H1 (cell line): ENCODE measurements around the gene SHCBP1L. TPM values are rescaled to one million over a fixed set of nuclear protein-coding genes. Genes with fewer than 3 reads are reported as not detected.

ENCODE experiments used
- CTCF ChIA-PET: fragments of 300-600 bp; sonication (Branson Sonifier 250); formaldehyde crosslinking; loops from one replicate; lab custom pipeline; 2021; ENCODE audit not compliant: partially characterized antibody; lab: Charles Lee
- POLR2A ChIA-PET: fragments of 300-600 bp; sonication (Branson Sonifier 250); formaldehyde crosslinking; loops from one replicate; lab custom pipeline; 2021; ENCODE audit warnings: inconsistent platforms; ENCODE audit not compliant: partially characterized antibody; lab: Charles Lee
- DNase-seq, 2 experiments: peaks; one replicate each; pipeline versions ENCODE4 v3.0.0 to v3.0.0-alpha.2; 2010 to 2022; ENCODE audit warnings: low spot score in 2 of 2, low read depth in 1 of 2, mixed read lengths in 1 of 2
- FAIRE-seq: peaks from 2 replicates; lab custom pipeline; 2011; peaks lifted over from hg19 to GRCh38; lab: Jason Lieb, UNC
- H2AFZ ChIP-seq: 2 replicates; pipeline ENCODE4 v1.8.1; 2012; ENCODE audit warnings: low read length, inconsistent platforms
- H2AK5ac ChIP-seq: 2 replicates; pipeline ENCODE4 v1.6.1; 2013; ENCODE audit warnings: low read depth, low read length
- H2BK120ac ChIP-seq: replicated peaks from 2 replicates; pipeline ENCODE3; 2013; ENCODE audit warnings: low read depth, low read length, inconsistent platforms
- H2BK12ac ChIP-seq: 2 replicates; pipeline ENCODE4 v1.6.1; 2013; ENCODE audit warnings: low read depth, low read length
- H2BK15ac ChIP-seq: 2 replicates; pipeline ENCODE4 v1.6.1; 2013; ENCODE audit warnings: low read length
- H2BK20ac ChIP-seq: 2 replicates; pipeline ENCODE4 v1.6.1; 2013; ENCODE audit warnings: low read length
- H2BK5ac ChIP-seq: 2 replicates; pipeline ENCODE4 v1.6.1; 2013; ENCODE audit warnings: low read depth, low read length
- H3K14ac ChIP-seq: 2 replicates; pipeline ENCODE4 v1.6.1; 2013; ENCODE audit warnings: inconsistent platforms; ENCODE audit not compliant: insufficient read length
- H3K18ac ChIP-seq: 2 replicates; pipeline ENCODE4 v1.6.1; 2013; ENCODE audit warnings: low read length; ENCODE audit errors: extremely low read depth
- H3K23ac ChIP-seq: 2 replicates; pipeline ENCODE4 v1.6.1; 2013; ENCODE audit warnings: inconsistent platforms; ENCODE audit not compliant: insufficient read length
- H3K23me2 ChIP-seq: 2 replicates; pipeline ENCODE4 v1.6.1; 2013; ENCODE audit warnings: low read depth, low read length
- H3K27ac ChIP-seq: 2 replicates; pipeline ENCODE4 v1.6.1; 2011; ENCODE audit warnings: low read depth, low read length, inconsistent platforms
- H3K27me3 ChIP-seq, 4 experiments: replicated peaks in 1 of 4; 1 replicate in 1 of 4; 2 replicates in 3 of 4; pipeline versions ENCODE4 v1.6.1 to v1.8.1; 2011 to 2013; ENCODE audit warnings: low read length in 3 of 4, mild to moderate bottlenecking in 3 of 4, inconsistent platforms in 2 of 4, mixed read lengths in 2 of 4, moderate library complexity in 1 of 4; ENCODE audit not compliant: control insufficient read depth in 3 of 4, insufficient read depth in 3 of 4; ENCODE audit errors: extremely low read depth in 1 of 4
- H3K36me3 ChIP-seq, 4 experiments: 2 replicates each; pipeline versions ENCODE4 v1.6.1 to v1.8.1; 2011 to 2013; ENCODE audit warnings: mild to moderate bottlenecking in 4 of 4, low read length in 3 of 4, moderate library complexity in 2 of 4, control low read depth in 1 of 4, inconsistent platforms in 1 of 4; ENCODE audit not compliant: insufficient read depth in 4 of 4, control insufficient read depth in 2 of 4
- H3K4ac ChIP-seq: replicated peaks from 2 replicates; pipeline ENCODE3; 2013; ENCODE audit warnings: low read length, low read depth, mixed read lengths, inconsistent platforms; ENCODE audit not compliant: insufficient read length
- H3K4me1 ChIP-seq, 4 experiments: replicated peaks in 1 of 4; 1 replicate in 1 of 4; 2 replicates in 3 of 4; pipeline versions ENCODE4 v1.6.1 to v1.8.1; 2011 to 2013; ENCODE audit warnings: low read length in 3 of 4, inconsistent platforms in 2 of 4, mixed read lengths in 1 of 4; ENCODE audit not compliant: insufficient read depth in 4 of 4, control insufficient read depth in 3 of 4
- H3K4me2 ChIP-seq, 2 experiments: 2 replicates each; pipeline versions ENCODE4 v1.6.1 to v1.8.1; 2011 to 2013; ENCODE audit warnings: low read depth in 2 of 2, low read length in 2 of 2, control low read depth in 1 of 2, inconsistent platforms in 1 of 2, mild to moderate bottlenecking in 1 of 2; ENCODE audit not compliant: insufficient read depth in 1 of 2
- H3K4me3 ChIP-seq, 4 experiments: fragments of 200-600, 300-600 bp in 1 of 4; sonication (generic), shearing (Covaris generic), sonication (Bioruptor Twin) in 1 of 4; 2 replicates each; pipeline versions ENCODE4 v1.5.1 to v1.8.1; 2011 to 2016; ENCODE audit warnings: low read length in 4 of 4, low read depth in 3 of 4, control low read depth in 2 of 4, inconsistent platforms in 2 of 4, mild to moderate bottlenecking in 2 of 4, mixed read lengths in 1 of 4, moderate library complexity in 1 of 4; ENCODE audit not compliant: insufficient read depth in 2 of 4; ENCODE audit errors: extremely low read depth in 1 of 4
- H3K56ac ChIP-seq: replicated peaks from 2 replicates; pipeline ENCODE3; 2013; ENCODE audit warnings: low read depth, mild to moderate bottlenecking, mixed read lengths, low read length, inconsistent platforms; ENCODE audit not compliant: insufficient read length
- H3K79me1 ChIP-seq: 2 replicates; pipeline ENCODE4 v1.6.1; 2013; ENCODE audit warnings: low read depth, low read length, control low read depth
- H3K79me2 ChIP-seq, 2 experiments: 2 replicates each; pipeline versions ENCODE4 v1.6.1 to v1.8.1; 2012 to 2013; ENCODE audit warnings: low read length in 2 of 2, mild to moderate bottlenecking in 2 of 2, inconsistent platforms in 1 of 2; ENCODE audit not compliant: insufficient read depth in 2 of 2, control insufficient read depth in 1 of 2
- H3K9ac ChIP-seq, 4 experiments: replicated peaks in 1 of 4; 1 replicate in 1 of 4; 2 replicates in 3 of 4; pipeline versions ENCODE4 v1.6.1 to v1.8.1; 2011 to 2013; ENCODE audit warnings: low read depth in 3 of 4, low read length in 3 of 4, control low read depth in 2 of 4, mild to moderate bottlenecking in 2 of 4, moderate library complexity in 2 of 4, inconsistent platforms in 1 of 4; ENCODE audit errors: extremely low read depth in 1 of 4
- H3K9me3 ChIP-seq, 2 experiments: 2 replicates each; pipeline versions ENCODE4 v1.6.1 to v1.8.1; 2012 to 2013; ENCODE audit warnings: mild to moderate bottlenecking in 2 of 2, moderate library complexity in 2 of 2, control low read depth in 1 of 2, inconsistent platforms in 1 of 2, low read depth in 1 of 2, low read length in 1 of 2, mixed read lengths in 1 of 2; ENCODE audit not compliant: insufficient read depth in 2 of 2
- H4K20me1 ChIP-seq, 2 experiments: replicated peaks in 1 of 2; 2 replicates each; pipeline versions ENCODE3 to v1.8.1; 2011 to 2013; ENCODE audit warnings: inconsistent platforms in 2 of 2, low read length in 2 of 2, mild to moderate bottlenecking in 1 of 2; ENCODE audit not compliant: insufficient read depth in 2 of 2, control insufficient read depth in 1 of 2
- H4K5ac ChIP-seq: 2 replicates; pipeline ENCODE4 v1.6.1; 2013; ENCODE audit warnings: low read length, low read depth, mixed read lengths, inconsistent platforms; ENCODE audit not compliant: insufficient read length
- H4K8ac ChIP-seq: 2 replicates; pipeline ENCODE4 v1.8.0; 2013; ENCODE audit warnings: mild to moderate bottlenecking, moderate library complexity, low read length, inconsistent platforms; ENCODE audit not compliant: insufficient read depth; ENCODE audit errors: extremely low read depth
- H4K91ac ChIP-seq: replicated peaks from 2 replicates; pipeline ENCODE3; 2013; ENCODE audit warnings: low read length, mixed read lengths, inconsistent platforms; ENCODE audit not compliant: insufficient read length
- TAF7 ChIP-seq: optimal IDR thresholded peaks from 2 replicates; pipeline ENCODE3; 2011; ENCODE audit warnings: low read depth, mild to moderate bottlenecking, inconsistent platforms, low read length, moderate library complexity, borderline replicate concordance
- WGBS, 2 experiments: shearing (Covaris generic) in 1 of 2; methylation state at CpG; one replicate each; pipeline versions ENCODE4 v1.1.6 to v1.1.7; 2013 to 2015; ENCODE audit warnings: low lambda C conversion rate in 2 of 2, mixed read lengths in 2 of 2, inconsistent platforms in 1 of 2, low coverage in 1 of 2, missing lambda C conversion rate in 1 of 2; ENCODE audit not compliant: insufficient replicate concordance in 2 of 2, insufficient coverage in 1 of 2, insufficient read length in 1 of 2; ENCODE audit errors: extremely low coverage in 1 of 2, missing lambda C conversion rate in 1 of 2; 5-methylcytosine and 5-hydroxymethylcytosine counted together
- polyA plus RNA-seq, 7 experiments: library from polyadenylated mRNA; depleted of rRNA in 3 of 7; stranded (reverse) in 5 of 7; unstranded in 2 of 7; fragments of >200 nt in 5 of 7; fragments of 200-250 nt in 2 of 7; gene quantifications; 1 replicate in 5 of 7; 2 replicates in 1 of 7; 4 replicates in 1 of 7; pipeline versions ENCODE4 v1.2.1 to v1.2.3, GENCODE V29; 2011 to 2013; ENCODE audit warnings: missing spikeins in 2 of 7, mixed read lengths in 2 of 7
- total RNA-seq: library from RNA; stranded (reverse); fragmentation: NEBNext Ultra II Directional; extraction: Animal tissue kit (Norgen Biotek cat#: 25700); gene quantifications from 2 replicates; pipeline ENCODE4 v1.2.1, GENCODE V29; 2021

The SHCBP1L gene
- total and polyA plus RNA-seq, 2 of the 8 experiments (the other 6 are each of a cell fraction or from before 2014, with no cell fraction given) = not detected

DNA sequence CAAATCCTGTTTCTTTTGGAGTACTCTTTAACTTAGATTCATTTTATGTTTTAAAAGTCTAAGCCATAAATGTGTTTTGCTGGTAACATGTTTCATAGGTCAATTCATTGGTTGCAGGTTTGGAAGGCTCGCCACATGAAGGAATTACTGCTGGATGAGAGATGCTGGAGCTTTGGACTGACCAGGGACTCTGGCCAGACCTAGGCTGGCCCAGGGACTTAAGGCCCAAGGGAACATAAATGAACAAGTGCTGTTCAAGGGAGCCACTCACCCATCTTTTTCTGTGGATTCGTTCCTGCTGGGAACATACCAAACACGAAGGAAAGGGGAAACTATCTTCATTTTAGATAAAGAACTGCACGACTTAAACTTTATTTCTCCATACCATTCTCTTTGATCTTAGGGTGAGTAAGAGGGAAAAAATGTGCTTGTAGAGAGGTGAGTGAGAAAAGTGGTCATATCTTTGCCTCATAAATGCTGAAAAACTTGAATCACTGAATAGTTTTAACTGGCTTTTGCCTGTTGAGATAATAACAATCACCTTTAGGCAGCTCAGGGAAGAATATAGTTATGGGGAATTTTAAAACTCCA is 15.3 kb upstream of the SHCBP1L start:
- H3K14ac ChIP-seq = no peak overlapping the region
- no peak overlapping the region for H2BK12ac ChIP-seq
- no peaks in the 10 kb centered on the region for H3K23me2 ChIP-seq
- no peaks in the 10 kb centered on the region for H3K27me3 ChIP-seq
- no peaks in the 10 kb centered on the region for H3K79me2 ChIP-seq
- H2BK15ac ChIP-seq = no peak overlapping the region
- CTCF ChIA-PET = interaction anchor here (0.7 to 1.3 kb wide), 3 partner anchors 13 to 201 kb away, joined by 3 read pairs; no protein-coding TSS in a partner anchor
- H2BK5ac ChIP-seq = no peak overlapping the region
- H4K20me1 ChIP-seq = no peaks in the 10 kb centered on the region
- H2BK120ac ChIP-seq = no peak overlapping the region
- FAIRE-seq = no peak
- no peak overlapping the region for H3K4me2 ChIP-seq
- H2AK5ac ChIP-seq = no peak overlapping the region
- no peak overlapping the region for H4K8ac ChIP-seq
- H3K36me3 ChIP-seq = no peaks in the 10 kb centered on the region
- no peak overlapping the region for H2AFZ ChIP-seq
- H3K79me1 ChIP-seq = no peaks in the 10 kb centered on the region
- H3K9ac ChIP-seq = no peak overlapping the region
- POLR2A ChIA-PET = no interaction called here
- WGBS, 2 experiments = 92% methylated on average over 4 of the region's 4 CpGs; no CpG with 5 or more reads in 1 of the 2 experiments
- H4K5ac ChIP-seq = no peak overlapping the region
- H3K18ac ChIP-seq = no peak overlapping the region
- no peak overlapping the region for H3K23ac ChIP-seq
- no peak for TF ChIP-seq TAF7
- TF ChIP-seq, all 59 proteins: peak for 0
- DNase-seq = no peak
- no peak overlapping the region for H2BK20ac ChIP-seq
- H3K56ac ChIP-seq = no peak overlapping the region
- no peak overlapping the region for H3K4ac ChIP-seq
- no peaks in the 10 kb centered on the region for H3K4me1 ChIP-seq
- H3K27ac ChIP-seq = no peak overlapping the region
- no peak overlapping the region for H3K4me3 ChIP-seq
- no peak overlapping the region for H4K91ac ChIP-seq
- H3K9me3 ChIP-seq = no peaks in the 10 kb centered on the region
